Muscle of back (tissue), 13 donors: ENCODE measurements around the gene ETV1. TPM values are rescaled to one million over a fixed set of nuclear protein-coding genes. Genes with fewer than 3 reads are reported as not detected.

Experiments used
- DNase-seq, 3 donors: peaks; one replicate each; pipeline versions ENCODE4 v3.0.0 to v3.0.0-alpha.2; 2013
- long read RNA-seq, 9 donors: transcript quantifications; one replicate each; lab custom pipeline, GENCODE V29; 2026
- polyA plus RNA-seq, 10 donors: library from polyadenylated mRNA; unstranded; fragments of 120-200 nt; gene quantifications; one replicate each; pipeline ENCODE4 v1.2.1, GENCODE V29; 2013; ENCODE audit not compliant: insufficient read length in 10 of 10

Gene ETV1
- 10 to 100 TPM in 9 of 10 donors, 1 to 10 TPM in 1; 9.6 to 21.9 (median 15.3) TPM for polyA plus RNA-seq
- long read RNA-seq, donor 1: 0 reads
- long read RNA-seq, donor 2, partial matches to known transcripts: 0 of 1 reads
- long read RNA-seq, donor 2, other reads (novel, unspliced or antisense): 0 of 1 reads
- long read RNA-seq, donor 3: 0 reads
- long read RNA-seq, donor 4: 0 reads
- long read RNA-seq, donor 5, partial matches to known transcripts: 10 of 10 reads
- long read RNA-seq, donor 5, other reads (novel, unspliced or antisense): 0 of 10 reads
- long read RNA-seq, donor 6: 0 reads
- long read RNA-seq, donor 7, partial matches to known transcripts: 0 of 1 reads
- long read RNA-seq, donor 7, other reads (novel, unspliced or antisense): 0 of 1 reads
- long read RNA-seq, donor 8: 0 reads
- long read RNA-seq, donor 9: 0 reads

DNA sequence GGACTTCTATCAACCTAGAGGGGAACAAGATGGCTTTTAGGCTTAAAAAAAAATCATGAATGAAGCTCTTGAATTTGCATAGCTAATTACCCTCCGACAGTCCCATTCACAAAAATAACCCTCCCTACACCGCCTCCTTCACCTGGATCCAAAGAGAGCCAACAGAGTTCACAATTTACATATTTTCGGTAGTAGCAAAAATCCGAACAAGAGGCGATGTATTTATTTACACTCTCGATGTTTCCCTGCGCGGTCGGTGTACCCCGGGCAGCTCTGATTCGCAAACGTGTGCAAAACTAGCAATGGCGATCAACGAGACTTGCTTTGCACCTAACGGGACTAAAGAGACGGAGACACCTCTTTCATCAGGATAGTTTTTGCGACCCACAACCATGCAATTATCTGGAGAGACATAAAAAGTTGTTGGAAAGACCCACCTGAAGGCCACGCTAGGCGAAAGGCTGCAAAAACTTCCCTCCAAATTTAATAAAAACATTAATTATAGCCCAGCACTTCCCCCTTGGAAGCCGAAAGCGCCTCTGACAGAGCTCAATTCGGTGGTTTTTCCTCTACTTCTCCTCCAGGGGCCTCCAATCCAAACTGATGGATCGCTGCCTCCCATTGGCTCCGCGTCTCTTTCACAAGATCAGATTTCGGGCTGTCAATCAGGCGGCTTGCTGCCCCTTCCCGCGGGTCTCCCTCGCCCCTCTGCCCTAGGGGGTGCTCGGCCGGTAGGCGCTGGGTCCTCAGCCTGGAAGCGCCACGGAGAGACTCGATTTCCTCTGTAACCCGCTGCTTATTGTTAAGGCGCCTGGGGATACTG lies at the start of gene ETV1:
TSS of gene ETV1 (minus strand) at position 541 of the 823 bp plus-strand sequence. CDS start 614 bp downstream, outside the sequence.
- peak; percentile 67 to 95 (median 89) for DNase-seq

DNA sequence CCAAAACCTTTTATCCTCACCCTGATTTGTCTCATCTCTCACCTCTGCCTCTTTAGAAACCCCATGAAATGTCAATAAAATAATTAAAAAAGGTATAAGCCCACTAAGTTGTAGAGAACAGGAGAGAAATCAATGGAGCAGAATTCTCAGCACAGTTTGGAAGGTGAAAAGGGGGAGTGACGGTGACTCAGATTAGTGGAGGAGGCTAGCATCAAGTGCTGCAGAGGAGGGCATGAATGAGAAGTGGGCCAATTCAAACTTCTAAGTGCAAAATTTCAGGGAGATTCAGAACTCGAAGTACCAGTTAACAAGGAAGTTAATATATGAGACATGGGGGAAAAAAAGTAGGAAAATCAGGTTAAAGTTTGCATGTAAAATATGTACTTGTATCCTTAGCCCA lies 34.9 kb upstream of the ETV1 start:
- no peak for DNase-seq

DNA sequence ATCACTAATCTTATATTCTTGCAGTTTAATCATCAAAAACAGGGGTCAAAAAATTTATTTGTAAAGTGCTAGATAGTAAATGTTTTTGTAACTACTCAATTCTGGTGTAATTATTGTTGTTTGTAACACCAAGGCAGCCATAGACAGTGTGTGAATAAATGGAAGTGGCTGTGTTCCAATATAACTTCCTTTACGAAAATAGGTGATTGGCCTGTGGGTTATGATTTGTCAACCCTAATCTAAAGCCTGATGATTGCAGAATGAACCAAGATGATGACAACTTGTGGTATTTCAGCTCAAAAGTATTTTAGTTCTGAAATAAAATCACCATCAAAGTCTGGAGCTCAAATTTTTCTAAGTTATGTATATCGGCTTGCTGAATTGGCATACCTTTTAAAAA lies 34.4 kb upstream of the ETV1 start:
- DNase-seq: no peak

DNA sequence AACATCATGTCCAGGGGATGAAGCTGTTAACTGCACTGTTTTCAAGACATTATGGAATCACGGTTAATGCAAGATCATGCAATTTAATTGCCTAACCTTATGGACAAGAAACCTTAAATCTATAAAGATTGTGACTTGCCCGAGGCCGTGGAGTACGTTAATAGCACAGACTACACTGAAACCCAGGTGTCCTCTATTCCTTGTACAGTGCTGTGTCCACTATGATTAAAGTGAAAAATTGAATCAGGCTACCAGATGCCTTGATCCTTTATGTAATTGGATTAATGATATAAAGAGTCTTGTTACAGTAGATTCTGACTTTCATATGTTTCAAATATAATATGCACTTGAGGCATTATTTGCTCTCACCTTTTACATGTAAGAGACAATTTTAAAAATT lies 33.9 kb upstream of the ETV1 start:
- DNase-seq: no peak

DNA sequence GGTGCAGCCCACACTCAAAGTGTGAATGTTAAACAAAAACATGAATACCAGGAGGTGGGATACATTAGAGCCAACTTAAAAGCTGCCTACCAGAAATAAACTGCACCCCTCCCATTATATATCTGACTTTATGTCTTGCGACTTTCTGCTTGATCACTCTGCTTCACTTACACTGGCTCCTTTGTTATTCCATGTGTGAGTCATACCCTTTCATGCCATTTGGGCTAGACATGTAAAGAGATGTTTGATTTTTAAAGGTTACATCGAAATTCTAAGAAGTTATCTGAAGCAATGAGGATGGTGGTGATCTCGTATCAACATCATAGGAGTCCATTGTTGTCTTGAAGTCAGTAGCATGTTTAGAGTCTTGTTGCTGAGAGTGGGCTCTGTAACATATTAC lies 31.6 kb upstream of the ETV1 start:
- DNase-seq: no peak

DNA sequence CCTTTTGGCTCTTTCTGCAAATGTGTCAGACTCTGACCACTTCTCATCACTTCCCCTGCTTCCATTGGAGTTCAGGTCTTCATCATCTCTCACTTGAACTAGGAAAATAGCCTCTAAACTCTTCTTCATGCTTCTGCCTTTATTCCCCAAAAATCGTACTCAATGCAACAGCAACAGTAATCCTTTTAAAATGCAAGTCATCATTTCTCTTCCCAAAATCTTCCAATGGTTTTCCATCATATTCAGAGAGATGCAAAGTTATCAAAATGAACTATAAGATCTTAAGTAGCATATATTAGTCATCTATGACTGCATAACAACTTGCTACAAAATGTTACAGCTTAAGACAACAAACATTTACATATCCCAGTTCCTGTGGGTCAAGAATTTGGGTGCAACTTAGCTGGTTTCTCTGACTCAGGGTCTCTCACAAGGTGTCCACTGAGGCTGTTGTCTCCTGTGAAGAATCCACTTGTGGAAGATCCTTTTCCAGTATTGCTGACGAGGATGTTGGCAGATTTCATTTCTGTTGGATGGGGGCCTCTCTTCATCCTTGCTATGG lies 31.0 kb upstream of the ETV1 start:
- no peak for DNase-seq

DNA sequence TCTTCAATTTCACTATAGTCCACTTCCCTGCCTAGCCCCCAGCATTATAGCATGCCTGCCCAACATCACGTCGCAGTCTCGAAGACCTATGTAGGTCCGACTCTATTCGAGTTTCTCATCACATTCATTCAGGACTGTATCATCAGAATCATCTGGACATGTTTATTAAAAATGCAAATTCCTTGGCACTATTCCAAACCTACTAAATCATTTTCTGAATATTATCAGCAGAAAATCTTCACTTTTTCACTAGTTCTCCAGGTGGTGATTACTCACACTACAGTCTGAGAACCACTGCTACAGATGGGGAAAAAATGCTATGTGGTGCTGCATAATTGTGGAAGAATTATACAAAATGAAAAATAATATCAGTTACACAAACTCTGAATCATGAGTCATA lies 29.3 kb upstream of the ETV1 start:
- DNase-seq: no peak

DNA sequence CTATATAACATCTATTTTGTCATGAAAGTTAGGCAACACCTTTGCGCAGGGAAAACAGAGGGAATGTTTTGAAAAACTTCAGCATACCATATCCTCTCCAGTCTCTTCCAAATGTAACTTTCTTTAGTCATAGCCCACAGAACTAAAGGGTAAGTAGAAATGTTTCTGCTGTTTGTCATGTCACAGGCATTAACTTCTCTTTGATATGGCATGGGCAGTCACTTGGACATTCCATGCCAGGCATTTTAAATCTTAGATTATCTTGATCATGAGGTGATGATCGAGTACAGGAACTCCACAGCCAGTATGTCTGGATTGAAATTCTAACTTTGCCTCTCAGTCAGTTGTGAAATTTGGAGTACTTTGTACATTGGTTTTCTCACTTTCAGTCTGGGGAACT lies 27.5 kb upstream of the ETV1 start:
- no peak for DNase-seq

DNA sequence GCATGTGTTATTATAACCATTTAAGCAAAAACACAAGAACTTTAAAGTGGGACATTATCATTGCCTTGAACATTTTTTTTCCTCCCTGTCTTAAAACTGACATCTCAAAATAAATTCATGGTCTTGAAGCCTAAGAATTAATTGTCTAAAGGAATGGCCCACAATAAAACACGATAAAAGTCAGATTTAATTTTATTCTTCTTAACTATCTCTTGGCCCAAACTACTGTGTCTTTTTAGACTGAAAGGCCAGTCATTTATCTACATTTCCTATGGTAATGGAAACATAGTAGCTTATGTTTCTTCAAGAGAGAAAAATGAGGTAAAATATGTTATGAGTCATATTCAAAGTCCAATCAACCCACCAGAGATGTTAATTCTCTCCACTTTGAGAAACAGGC lies 24.4 kb upstream of the ETV1 start:
- no peak for DNase-seq

DNA sequence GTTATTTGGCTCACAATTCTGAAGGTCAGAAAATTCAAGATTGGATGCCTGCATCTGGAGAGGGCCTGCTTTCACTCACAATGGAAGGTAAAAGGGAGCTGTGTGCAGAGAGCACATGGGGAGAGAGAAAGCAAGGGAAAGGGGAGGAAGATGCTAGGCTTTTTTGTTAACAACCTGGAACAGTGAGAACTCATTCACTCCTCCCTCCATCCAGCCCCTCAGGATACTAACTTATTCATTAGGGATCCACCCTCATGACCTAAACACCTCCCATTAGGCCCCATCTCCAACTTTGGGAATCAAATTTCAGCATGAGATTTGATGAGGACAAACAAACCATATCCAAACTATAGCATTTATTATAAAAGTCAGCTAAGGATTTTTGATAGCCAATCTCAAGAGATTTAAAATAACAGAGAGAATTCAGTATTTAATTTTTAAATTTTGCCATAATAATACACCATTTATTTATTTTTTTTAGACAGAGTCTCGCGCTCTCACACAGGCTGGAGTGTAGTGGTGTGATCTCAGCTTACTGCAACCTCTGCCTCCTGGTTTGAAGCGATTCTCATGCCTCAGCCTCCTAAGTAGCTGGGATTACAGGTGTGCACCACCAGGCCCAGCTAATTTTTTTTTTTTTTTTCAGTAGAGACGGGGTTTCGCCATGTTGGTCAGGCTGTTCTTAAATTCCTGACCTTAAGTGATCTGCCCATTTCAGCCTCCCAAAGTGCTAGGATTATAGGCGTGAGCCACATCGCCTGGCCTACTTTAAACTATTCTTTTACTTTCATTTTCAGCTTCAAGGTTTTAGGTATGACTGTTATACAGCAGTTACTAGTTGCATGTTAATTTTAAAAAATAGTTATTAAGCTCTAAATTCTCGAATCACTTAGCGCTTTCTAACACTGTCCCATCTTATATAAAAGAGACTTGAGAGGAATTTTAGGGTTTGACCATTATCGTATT lies 20.3 kb upstream of the ETV1 start:
- DNase-seq: no peak

DNA sequence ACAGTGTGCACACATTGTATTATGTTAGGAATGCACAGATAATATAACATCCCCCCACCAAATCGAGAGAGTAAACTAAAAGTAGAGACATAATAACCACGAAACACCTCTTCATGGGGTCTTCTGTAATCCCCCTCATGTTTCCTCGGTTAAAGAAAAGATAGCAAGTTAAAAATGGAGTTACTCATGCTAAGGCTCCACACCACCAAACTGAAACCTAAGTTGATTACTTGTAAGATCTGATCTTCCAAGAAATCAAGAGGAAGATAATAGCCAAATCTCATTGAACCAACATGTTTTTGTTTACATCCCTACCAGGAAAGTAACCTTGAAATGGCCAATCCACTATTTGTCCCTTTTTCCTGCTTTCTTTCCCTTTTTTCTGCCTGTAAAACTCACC lies 11.7 kb upstream of the ETV1 start:
- DNase-seq: no peak

DNA sequence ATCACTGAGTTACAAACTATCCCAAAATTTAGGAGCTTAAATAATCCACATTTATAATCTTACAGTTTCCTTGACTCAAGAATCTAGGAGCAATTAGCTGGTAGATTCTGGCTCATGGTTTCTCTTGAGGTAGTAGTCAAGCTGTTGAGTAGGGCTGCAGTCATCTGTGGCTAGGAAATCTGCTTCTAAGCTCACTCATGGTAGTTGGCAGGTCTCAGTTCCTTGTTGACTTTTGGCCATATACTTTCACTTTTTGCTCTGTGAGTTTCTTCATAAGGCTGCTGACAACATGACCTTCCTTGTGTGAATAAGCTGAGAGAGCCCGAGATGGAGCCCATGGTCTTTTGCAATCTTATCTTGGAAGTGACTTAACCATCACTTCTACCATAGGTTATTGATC lies 10.8 kb upstream of the ETV1 start:
- DNase-seq: no peak

DNA sequence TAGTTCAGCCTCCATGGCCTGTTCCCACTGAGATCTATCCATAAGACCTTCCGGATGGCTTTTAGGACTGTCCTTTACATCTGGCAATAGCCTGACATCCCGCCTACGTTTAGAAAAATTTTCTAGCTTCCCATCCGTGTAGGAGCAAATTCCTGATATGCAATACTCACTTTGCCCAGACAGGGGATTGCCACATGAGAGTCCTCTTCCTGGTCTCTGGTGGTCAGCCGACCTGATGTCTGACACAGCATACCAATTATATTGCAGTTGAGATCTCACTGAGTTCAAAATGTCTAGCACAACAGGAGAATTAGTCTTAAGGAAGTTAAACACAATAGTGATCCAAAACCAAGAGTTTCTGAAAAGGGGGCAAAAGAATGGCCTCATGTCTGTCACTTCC lies 9.4 kb upstream of the ETV1 start:
- no peak for DNase-seq

DNA sequence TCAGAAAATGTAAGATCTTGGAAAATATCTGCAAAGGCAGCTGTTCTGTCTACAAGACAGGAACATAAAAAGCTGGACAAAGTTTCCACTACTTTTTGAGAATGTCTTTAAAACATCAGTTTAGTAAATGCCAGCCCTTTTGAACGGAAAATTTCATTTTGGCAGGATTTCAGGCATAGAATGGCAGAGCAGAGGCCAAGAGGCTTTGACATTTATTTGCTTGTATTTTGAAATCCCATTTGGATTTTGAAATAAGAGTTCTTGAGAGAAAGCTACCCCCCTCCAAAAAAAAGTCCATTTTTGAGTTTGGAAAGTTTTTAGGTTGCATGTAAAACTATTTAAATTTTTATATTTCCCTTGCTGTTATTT lies 3.1 kb upstream of the ETV1 start:
- no peak for DNase-seq

DNA sequence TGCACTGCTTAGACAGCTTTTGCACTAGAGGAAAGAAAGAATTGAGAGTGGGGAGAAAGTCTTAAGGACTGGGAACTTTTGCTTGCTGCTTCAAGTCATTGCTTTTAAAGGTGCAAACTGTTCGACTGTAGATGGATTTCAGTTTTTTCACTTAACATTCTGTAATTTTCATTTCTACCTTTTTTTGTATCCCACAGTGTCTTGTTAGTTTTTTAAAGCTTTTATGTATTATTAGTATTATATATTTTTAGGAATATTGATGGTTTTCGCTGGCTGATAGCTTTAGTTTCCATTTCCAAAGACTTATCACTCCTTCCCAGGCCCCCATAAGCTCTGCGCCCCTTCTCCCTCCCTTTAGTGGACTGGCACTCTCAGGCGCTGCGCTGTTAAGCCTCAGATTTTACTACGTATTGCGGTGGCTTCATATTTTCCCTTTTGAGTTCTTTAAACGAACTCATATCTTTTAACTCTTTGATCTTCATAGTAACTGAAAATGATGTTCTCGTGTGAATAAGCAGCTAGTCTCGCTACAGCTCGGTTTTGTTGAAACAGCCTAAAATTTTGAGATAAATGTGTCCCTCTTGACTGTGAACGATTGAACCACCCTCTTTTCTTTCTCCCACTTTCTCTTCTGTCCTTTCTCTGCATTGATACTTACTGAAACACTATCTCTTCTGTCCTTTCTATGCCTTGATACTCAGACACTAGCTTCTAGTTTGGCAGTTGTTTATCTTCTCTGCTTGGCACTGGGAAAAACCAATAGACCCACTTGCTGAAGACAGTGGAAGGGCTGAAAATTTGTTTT lies 2.5 kb upstream of the ETV1 start:
- DNase-seq: peak in 2 of 3 donors; percentile 11 to 69

DNA sequence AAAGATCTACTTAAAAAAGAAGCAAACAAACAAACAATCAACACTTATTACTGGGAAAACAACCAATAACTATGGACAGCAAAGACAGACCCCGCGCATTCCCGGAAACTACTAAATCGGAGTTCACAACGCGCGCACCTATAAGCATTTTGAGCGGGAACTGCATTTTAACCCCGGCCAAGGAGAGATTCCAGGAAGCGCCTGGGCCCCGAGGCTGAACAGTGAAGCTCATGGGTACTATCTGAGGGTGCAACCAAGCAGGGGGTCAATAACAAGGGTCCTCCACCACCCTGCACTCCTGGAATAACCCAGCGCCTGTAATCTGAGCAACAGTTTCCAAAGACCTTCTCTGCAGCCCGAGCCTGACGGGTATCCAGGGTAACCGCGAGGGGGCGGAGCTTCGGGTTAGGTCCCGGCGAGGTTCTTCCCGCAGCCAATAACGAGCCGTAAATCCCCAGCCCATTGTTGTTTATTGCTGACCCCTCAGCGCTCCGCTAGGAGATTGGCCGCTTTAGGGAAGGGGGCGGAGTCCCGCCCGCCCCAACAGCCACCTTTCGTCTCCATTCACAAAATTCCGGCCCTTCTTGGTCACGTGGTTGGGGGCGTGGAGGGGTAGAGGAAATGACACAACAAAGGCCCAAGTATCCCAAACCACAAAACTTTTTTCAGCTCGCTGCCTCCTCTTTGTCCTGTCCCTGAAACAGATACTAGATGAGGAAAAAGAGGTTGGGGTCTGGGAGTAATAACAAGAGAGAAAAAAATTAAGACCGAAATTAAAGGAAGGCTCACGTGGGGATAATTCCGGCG lies 1.7 kb upstream of the ETV1 start:
- peak; percentile 98 to 99 (median 99) for DNase-seq

DNA sequence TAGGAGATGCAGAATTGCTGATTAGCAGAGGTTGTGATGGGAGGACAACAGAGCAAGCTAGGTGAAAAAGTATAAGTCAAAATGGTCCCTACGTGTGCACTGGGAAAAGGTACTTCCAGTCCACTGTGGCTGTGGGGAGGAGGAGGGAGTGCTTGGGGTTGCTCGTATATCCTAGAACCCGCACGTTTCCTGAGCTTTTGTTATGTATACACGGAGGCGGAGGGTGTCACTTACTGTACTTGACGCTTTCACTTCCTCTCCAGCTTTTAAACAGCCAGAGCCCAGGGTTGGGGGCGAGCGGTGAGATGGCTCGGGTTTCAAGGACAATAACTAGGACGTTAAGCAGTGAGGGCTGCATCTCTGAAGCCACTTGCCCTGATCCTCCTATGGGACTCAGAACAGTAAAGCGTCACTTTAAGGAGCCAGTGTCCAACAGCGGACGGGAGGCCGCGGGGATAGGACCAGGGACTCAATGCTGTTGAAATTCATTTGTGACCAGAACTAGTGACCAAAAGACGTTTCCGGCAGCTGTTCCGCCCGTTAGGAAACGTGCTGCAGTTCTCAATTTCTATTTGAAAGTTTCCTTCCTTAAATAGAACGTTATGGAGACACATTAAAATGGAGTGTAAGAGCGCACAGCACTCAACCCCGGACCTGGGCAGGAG lies 985 bp upstream of the ETV1 start:
- DNase-seq: peak; percentile 62 to 93 (median 85)

DNA sequence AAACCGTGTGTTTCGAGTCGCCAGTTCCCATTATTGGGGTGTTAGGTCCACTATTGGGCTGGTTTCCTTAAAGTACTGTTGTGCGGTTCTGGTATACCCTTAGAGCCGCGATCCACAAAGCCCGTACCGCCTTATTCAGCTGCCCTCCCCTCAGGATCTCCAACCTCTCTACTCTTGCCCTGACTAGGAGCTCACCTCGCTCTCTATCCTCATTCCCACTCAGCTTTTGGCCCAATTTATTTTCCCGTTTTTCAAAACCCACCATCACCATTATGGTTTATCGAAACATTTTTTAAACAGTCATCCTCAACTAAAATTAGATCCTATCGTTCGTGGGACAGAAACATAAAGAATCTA lies 461 bp upstream of the ETV1 start:
- DNase-seq: peak in 1 of 3 donors; percentile 36

DNA sequence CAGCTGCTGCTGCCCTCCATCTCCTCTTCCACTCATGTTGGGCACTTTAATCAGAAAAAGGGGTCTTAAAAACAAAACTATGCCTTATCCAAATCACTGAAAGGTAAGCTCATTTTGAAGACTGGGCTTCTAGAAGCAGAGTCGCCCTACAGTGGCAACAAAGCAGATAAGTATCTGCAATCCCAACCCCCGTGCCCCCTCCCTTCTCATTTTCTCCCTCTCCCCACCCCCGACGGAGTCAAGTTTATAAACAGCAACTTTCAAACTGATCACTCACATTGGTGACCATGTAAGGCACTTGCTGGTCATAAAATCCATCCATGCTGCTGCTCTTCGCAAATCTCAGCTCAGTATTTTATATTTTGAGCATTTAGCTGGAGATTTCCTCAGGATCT lies 738 bp downstream of the ETV1 start:
- DNase-seq: peak; percentile 27 to 81 (median 56)
